ENCODE measurements around the gene SPATA6L. TPM values are rescaled to one million over a fixed set of nuclear protein-coding genes. Genes with fewer than 3 reads are reported as not detected.

SPATA6L gene
- total RNA-seq, 1 experiment from 2014 or later, result 0.57 TPM

- no peak for TF ChIP-seq CEBPB (IDR thresholded peaks at IDR 0.05; ENCODE audit: low read depth)
- TF ChIP-seq ATF3 (IDR thresholded peaks at IDR 0.05), result no peak
These were observed 26.9 kb downstream of the SPATA6L start (continued) for GRCh38 chr9:4639420-4639819.

- H3K9me3 ChIP-seq (ENCODE audit: control insufficient read depth in 1 of 2, insufficient read depth in 1 of 2, low read depth in 1 of 2, low read length in 2 of 2), result no peaks in the 10 kb centered on the region
- DNase-seq (ENCODE audit: low read depth, low spot score) (no peak), ATAC-seq (no peak)
- no peaks in the 10 kb centered on the region for H3K27me3 ChIP-seq (ENCODE audit: insufficient read depth, low read length)
- ChIA-PET POLR2A (no interaction called here), RAD21 (ENCODE audit: low non-redundant PET in 1 of 2, low total read pairs in 2 of 2, uncharacterized antibody in 2 of 2, unreplicated experiment in 2 of 2) (interaction anchor here in 1 of 2 experiments (1.6 kb wide), 1 partner anchor 257 kb away, joined by 6 read pairs; no protein-coding TSS in a partner anchor), CTCF (interaction anchor here (2.3 kb wide), 1 partner anchor 35 kb away, joined by 12 read pairs; no protein-coding TSS in a partner anchor)
- TF ChIP-seq SRF (IDR thresholded peaks at IDR 0.05; ENCODE audit: low read depth) (no peak), ZFX (IDR thresholded peaks at IDR 0.05) (no peak)
- no peak overlapping the region for H2AFZ ChIP-seq (ENCODE audit: low read depth, low read length, poor library complexity, severe bottlenecking)
- H3K9ac ChIP-seq (ENCODE audit: low read length), result no peak overlapping the region
- no TSS peak for BruUV-seq (replicated peaks)
- no peaks in the 10 kb centered on the region for H3K36me3 ChIP-seq (ENCODE audit: control insufficient read depth in 1 of 2, insufficient read depth in 2 of 2, low read length in 2 of 2)
- H4K20me1 ChIP-seq (ENCODE audit: insufficient read depth), result no peaks in the 10 kb centered on the region
- intact Hi-C loops (cut with micrococcal nuclease), result no loop called here
- H3K4me1 ChIP-seq (ENCODE audit: control insufficient read depth in 1 of 2, insufficient read depth in 2 of 2, low read length in 2 of 2), result no peaks in the 10 kb centered on the region
- H3K4me3 ChIP-seq (replicated peaks in 1 of 2; ENCODE audit: low read depth in 1 of 2, low read length in 2 of 2), result no peak overlapping the region
- no peaks in the 10 kb centered on the region for H3K79me2 ChIP-seq (ENCODE audit: insufficient read depth, low read length)
- H3K9me2 ChIP-seq (ENCODE audit: insufficient read depth), result no peaks in the 10 kb centered on the region
- H3K4me2 ChIP-seq (ENCODE audit: low read length), result no peak overlapping the region
- H3K27ac ChIP-seq (ENCODE audit: low read depth, low read length), result no peak overlapping the region
These were observed 27.3 kb downstream of the SPATA6L start for GRCh38 chr9:4638968-4639367.

GRCh38 chr9:4630836-4631235, 35.4 kb downstream of the SPATA6L start:
- H3K9ac ChIP-seq (ENCODE audit: low read length), result no peak overlapping the region
- no peaks in the 10 kb centered on the region for H4K20me1 ChIP-seq (ENCODE audit: insufficient read depth)
- no peak overlapping the region for H3K27ac ChIP-seq (ENCODE audit: low read depth, low read length)
- intact Hi-C loops (cut with micrococcal nuclease), result no loop called here
- H3K27me3 ChIP-seq (ENCODE audit: insufficient read depth, low read length), result no peaks in the 10 kb centered on the region
- CTCF ChIA-PET, result no interaction called here
- no TSS peak for BruUV-seq (replicated peaks)
- RAD21 ChIA-PET (ENCODE audit: low non-redundant PET in 1 of 2, low total read pairs in 2 of 2, uncharacterized antibody in 2 of 2, unreplicated experiment in 2 of 2), result no interaction called here
- no peak overlapping the region for H2AFZ ChIP-seq (ENCODE audit: low read depth, low read length, poor library complexity, severe bottlenecking)
- ATAC-seq, result peak; percentile 53; the same call in 1 of the 2 replicates
- H3K9me3 ChIP-seq (ENCODE audit: control insufficient read depth in 1 of 2, insufficient read depth in 1 of 2, low read depth in 1 of 2, low read length in 2 of 2), result no peaks in the 10 kb centered on the region
- H3K36me3 ChIP-seq (ENCODE audit: control insufficient read depth in 1 of 2, insufficient read depth in 2 of 2, low read length in 2 of 2), result no peaks in the 10 kb centered on the region
- no peak overlapping the region for H3K4me2 ChIP-seq (ENCODE audit: low read length)
- POLR2A ChIA-PET, result no interaction called here
- H3K79me2 ChIP-seq (ENCODE audit: insufficient read depth, low read length), result no peaks in the 10 kb centered on the region
- H3K9me2 ChIP-seq (ENCODE audit: insufficient read depth), result no peaks in the 10 kb centered on the region
- peaks cover 0 to 6% of the 10 kb centered on the region in 2 experiments; a peak in 1 of 4 replicates for H3K4me1 ChIP-seq (ENCODE audit: control insufficient read depth in 1 of 2, insufficient read depth in 2 of 2, low read length in 2 of 2)
- H3K4me3 ChIP-seq (replicated peaks in 1 of 2; ENCODE audit: low read depth in 1 of 2, low read length in 2 of 2), result no peak overlapping the region
- no peak for DNase-seq (ENCODE audit: low read depth, low spot score)
- no peak for TF ChIP-seq YY1 (IDR thresholded peaks at IDR 0.05; ENCODE audit: extremely low read depth, insufficient replicate concordance, low read depth, low read length)
- TF ChIP-seq CTCF (IDR thresholded peaks at IDR 0.05 in 2 of 3, conservative IDR thresholded peaks at IDR 0.05 in 1 of 3; ENCODE audit: borderline replicate concordance in 1 of 3, insufficient read depth in 1 of 3, low read depth in 2 of 3, low read length in 2 of 3), result no peak
- TF ChIP-seq SP1 (IDR thresholded peaks at IDR 0.05; ENCODE audit: low read depth), result no peak
- no peak for TF ChIP-seq JUND (IDR thresholded peaks at IDR 0.05)
- no peak for TF ChIP-seq MAX (IDR thresholded peaks at IDR 0.05)
- no peak for TF ChIP-seq ATF3 (IDR thresholded peaks at IDR 0.05)
- TF ChIP-seq EZH2 (IDR thresholded peaks at IDR 0.05), result no peak

All from HCT116 (cell line).